NCI-H2171 (cell line): Measurements from ENCODE around the gene LILRB5.
"Not testable (repeated sequence)": the region's sequence is repeated elsewhere in the genome, so short reads cannot be mapped to it uniquely, and the experiment has no call there.

Experiments used
- DNase-seq: peaks from one replicate; lab custom pipeline; 2025; lab: John Stamatoyannopoulos, UW

Gene LILRB5

GRCh38 chr19:54211235-54211634, 45.8 kb downstream of the LILRB5 start:
- DNase-seq: no peak

- DNase-seq: peak; percentile 57
Observed at GRCh38 chr19:54209811-54210494, 47.1 kb downstream of the LILRB5 start.

GRCh38 chr19:54209058-54209810, 47.8 kb downstream of the LILRB5 start:
- DNase-seq: no peak

GRCh38 chr19:54208784-54209057, 48.4 kb downstream of the LILRB5 start:
- DNase-seq: no peak

GRCh38 chr19:54207983-54208783, 48.9 kb downstream of the LILRB5 start:
- no peak for DNase-seq

- no peak for DNase-seq
Observed at GRCh38 chr19:54207676-54207982, 49.4 kb downstream of the LILRB5 start.

- not testable (repeated sequence) for DNase-seq
Observed at GRCh38 chr19:54207193-54207592, 49.9 kb downstream of the LILRB5 start.

- no peak for DNase-seq
Observed at GRCh38 chr19:54206831-54207177, 50.3 kb downstream of the LILRB5 start.

- no peak for DNase-seq
Observed at GRCh38 chr19:54206030-54206830, 50.8 kb downstream of the LILRB5 start.

- no peak for DNase-seq
Observed at GRCh38 chr19:54204767-54205468, 52.2 kb downstream of the LILRB5 start.

GRCh38 chr19:54203151-54203611, 53.9 kb downstream of the LILRB5 start:
- no peak for DNase-seq

- no peak for DNase-seq
Observed at GRCh38 chr19:54201980-54202379, 55.1 kb downstream of the LILRB5 start.

- DNase-seq: no peak
Observed at GRCh38 chr19:54201172-54201701, 55.8 kb downstream of the LILRB5 start.
